Esophagus muscularis mucosa (tissue), 4 donors: ENCODE data around the gene ZNF77. TPM values are rescaled to one million over a fixed set of nuclear protein-coding genes. Genes with fewer than 3 reads are reported as not detected.
"Not testable (repeated sequence)": the region's sequence is repeated elsewhere in the genome, so short reads cannot be mapped to it uniquely, and the experiment has no call there.

Experiments
- DNase-seq: peaks from one replicate; pipeline ENCODE4 v3.0.0-alpha.2; 2017; ENCODE audit errors: extremely low spot score
- H3K27ac ChIP-seq, 4 donors: fragments of 200-600 bp; sonication (generic); replicated peaks in 1 of 4; 1 replicate in 3 of 4; 2 replicates in 1 of 4; pipeline ENCODE4 v1.5.1; 2016 to 2019; ENCODE audit warnings: mild to moderate bottlenecking in 1 of 4
- H3K27me3 ChIP-seq, 4 donors: fragments of 200-600 bp; sonication (generic); one replicate each; pipeline versions ENCODE4 v1.5.1 to v1.6.0; 2016 to 2019
- H3K36me3 ChIP-seq, 4 donors: fragments of 200-600 bp; sonication (generic); one replicate each; pipeline ENCODE4 v1.5.1; 2016 to 2019
- H3K4me1 ChIP-seq, 4 donors: fragments of 200-600 bp; sonication (generic); one replicate each; pipeline ENCODE4 v1.5.1; 2016 to 2019
- H3K4me3 ChIP-seq, 4 donors: fragments of 200-600 bp; sonication (generic); 1 replicate in 2 of 4; 2 replicates in 2 of 4; pipeline ENCODE4 v1.5.1; 2016 to 2019; ENCODE audit warnings: mild to moderate bottlenecking in 4 of 4, moderate library complexity in 1 of 4
- H3K9me3 ChIP-seq, 4 donors: fragments of 200-600 bp; sonication (generic); 1 replicate in 3 of 4; 2 replicates in 1 of 4; pipeline ENCODE4 v1.5.1; 2016 to 2019
- EP300 ChIP-seq: sonication (generic); formaldehyde crosslinking; IDR thresholded peaks from one replicate; pipeline ENCODE4 v1.6.1; 2017; ENCODE audit warnings: antibody characterized with exemption
- POLR2A ChIP-seq: fragments of 450-650 bp; IDR thresholded peaks from one replicate; pipeline ENCODE4 v1.6.1; 2017; ENCODE audit warnings: antibody characterized with exemption, moderate library complexity, mild to moderate bottlenecking, low read depth
- POLR2AphosphoS5 ChIP-seq, 2 donors: sonication (generic); formaldehyde crosslinking; IDR thresholded peaks; one replicate each; pipeline ENCODE4 v1.6.1; 2017; ENCODE audit warnings: antibody characterized with exemption in 2 of 2
- WGBS: methylation state at CpG from one replicate; pipeline ENCODE4 v1.1.5; 2018; 5-methylcytosine and 5-hydroxymethylcytosine counted together
- intact Hi-C: fragments of 100-400 bp; cut with DNase I; formaldehyde crosslinking; loops from one replicate; pipeline ENCODE4 v1.15.1; 2023
- total RNA-seq, 4 donors: library from RNA; depleted of rRNA; stranded (reverse); fragments of >200 nt; gene quantifications; one replicate each; pipeline versions ENCODE4 v1.1.0 to v1.2.1, GENCODE V29; 2016
- TF ChIP-seq, protein P1 (sequence below), 3 experiments: fragments of 200-600 bp in 2 of 3; fragments of 450-650 bp in 1 of 3; sonication (generic) in 2 of 3; IDR thresholded peaks; one replicate each; pipeline ENCODE4 v1.5.1; 2017 to 2019; ENCODE audit warnings: antibody characterized with exemption in 3 of 3, mild to moderate bottlenecking in 2 of 3, moderate library complexity in 1 of 3

ZNF77 gene
- total RNA-seq: 1 to 10 TPM; 2.5 to 4.2 (median 3.0) TPM

DNA sequence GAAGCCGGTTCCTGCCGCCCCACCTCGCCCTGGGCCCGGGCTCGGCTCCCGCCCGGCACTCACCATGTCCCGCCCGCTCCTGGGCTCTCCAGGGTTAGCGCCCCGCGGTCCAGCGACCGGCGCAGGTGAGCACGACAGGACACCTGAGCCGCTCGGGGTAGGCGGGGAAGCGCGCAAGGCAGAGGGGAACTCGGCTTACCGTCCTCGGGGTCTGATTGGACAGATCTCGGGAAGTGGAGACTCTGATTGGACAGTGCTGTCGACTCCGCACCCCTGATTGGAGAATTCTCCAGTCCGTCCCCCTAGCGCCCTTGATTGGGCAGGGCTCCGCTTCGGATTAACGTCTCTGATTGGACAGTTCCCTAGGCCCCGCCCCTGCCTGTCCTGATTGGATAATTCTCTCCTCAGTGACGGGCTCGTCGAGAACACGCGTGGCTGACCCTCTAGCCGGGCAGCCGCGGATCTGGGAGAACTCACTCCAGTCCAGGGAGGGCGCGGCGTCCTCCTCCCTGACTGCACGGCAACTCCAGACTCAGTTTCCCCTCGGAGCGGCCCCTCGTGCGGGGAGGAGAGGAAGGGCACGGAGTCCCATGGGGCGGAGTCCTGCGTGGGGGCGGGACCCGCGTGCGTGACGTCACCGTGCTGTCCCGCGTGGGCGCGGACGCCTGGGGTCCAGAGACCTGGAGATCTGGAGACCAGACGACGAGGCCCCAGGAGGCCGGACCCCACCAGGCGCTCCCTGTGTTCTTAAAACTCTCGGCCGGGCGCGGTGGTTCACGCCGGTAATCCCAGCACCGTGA lies at the start of gene ZNF77:
Gene ZNF77 (minus strand): TSS at position 197 of the 800 bp plus-strand sequence. CDS start 131 bp downstream, at position 66.
- TF ChIP-seq, protein P1, sequence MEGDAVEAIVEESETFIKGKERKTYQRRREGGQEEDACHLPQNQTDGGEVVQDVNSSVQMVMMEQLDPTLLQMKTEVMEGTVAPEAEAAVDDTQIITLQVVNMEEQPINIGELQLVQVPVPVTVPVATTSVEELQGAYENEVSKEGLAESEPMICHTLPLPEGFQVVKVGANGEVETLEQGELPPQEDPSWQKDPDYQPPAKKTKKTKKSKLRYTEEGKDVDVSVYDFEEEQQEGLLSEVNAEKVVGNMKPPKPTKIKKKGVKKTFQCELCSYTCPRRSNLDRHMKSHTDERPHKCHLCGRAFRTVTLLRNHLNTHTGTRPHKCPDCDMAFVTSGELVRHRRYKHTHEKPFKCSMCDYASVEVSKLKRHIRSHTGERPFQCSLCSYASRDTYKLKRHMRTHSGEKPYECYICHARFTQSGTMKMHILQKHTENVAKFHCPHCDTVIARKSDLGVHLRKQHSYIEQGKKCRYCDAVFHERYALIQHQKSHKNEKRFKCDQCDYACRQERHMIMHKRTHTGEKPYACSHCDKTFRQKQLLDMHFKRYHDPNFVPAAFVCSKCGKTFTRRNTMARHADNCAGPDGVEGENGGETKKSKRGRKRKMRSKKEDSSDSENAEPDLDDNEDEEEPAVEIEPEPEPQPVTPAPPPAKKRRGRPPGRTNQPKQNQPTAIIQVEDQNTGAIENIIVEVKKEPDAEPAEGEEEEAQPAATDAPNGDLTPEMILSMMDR (IDR thresholded peaks at IDR 0.05): peak in 2 of 3 experiments; percentile 21 to 36
- TF ChIP-seq POLR2A: no peak
- TF ChIP-seq POLR2AphosphoS5 (IDR thresholded peaks at IDR 0.05): peak; percentile 75 to 87
- peak; percentile 100 for DNase-seq

DNA sequence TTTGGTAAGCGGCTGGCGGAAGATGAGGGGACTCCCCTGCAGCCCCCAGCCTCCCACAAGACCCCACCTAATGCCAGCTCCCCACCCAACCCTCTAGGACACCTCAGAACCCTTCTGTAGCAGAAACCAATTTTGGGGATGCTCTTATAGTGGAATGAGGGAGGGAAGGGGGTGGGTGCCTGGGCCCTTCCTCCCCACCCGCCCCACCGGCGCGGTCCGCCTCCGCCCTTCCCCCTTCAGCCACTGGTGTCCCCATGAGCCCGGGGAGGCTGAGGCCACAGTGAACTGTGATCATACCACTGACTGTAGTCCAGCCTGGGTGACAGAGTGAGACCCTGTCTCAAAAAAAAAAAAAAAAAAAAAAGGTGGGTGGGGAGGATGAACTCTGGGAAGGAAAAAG lies 48.8 kb upstream of the ZNF77 start:
- no peaks in the 10 kb centered on the region for H3K4me1 ChIP-seq
- H3K36me3 ChIP-seq: peaks cover 2 to 15% (median 8%) of the 10 kb centered on the region in 4 donors
- no peaks in the 10 kb centered on the region for H3K27me3 ChIP-seq
- H3K4me3 ChIP-seq: no peak overlapping the region
- H3K9me3 ChIP-seq: no peaks in the 10 kb centered on the region
- H3K27ac ChIP-seq: no peak overlapping the region
- 80% methylated on average over 1 of the region's 9 CpGs for WGBS
- intact Hi-C loops: no loop called here
- no peak for TF ChIP-seq POLR2AphosphoS5 (IDR thresholded peaks at IDR 0.05)
- TF ChIP-seq, protein P1 (IDR thresholded peaks at IDR 0.05): no peak
- TF ChIP-seq EP300: no peak
- no peak for TF ChIP-seq POLR2A
- no peak for DNase-seq

More for the DNA sequence above, at the start of gene ZNF77:
- Histone ChIP-seq H3K36me3 (no peaks in the 10 kb centered on the region), H3K4me3 (peak within 1 kb of the TSS; percentile 83 to 95 (median 88)), H3K4me1 (peaks cover 25 to 35% (median 30%) of the 10 kb centered on the region in 4 donors), H3K27me3 (no peaks in the 10 kb centered on the region), H3K27ac (peak within 1 kb of the TSS; percentile 82 to 96 (median 92)), H3K9me3 (no peaks in the 10 kb centered on the region)
- 0% methylated on average over 9 of the region's 74 CpGs for WGBS
- intact Hi-C loops: loop anchor here (5.0 kb wide), 1 partner anchor 43 kb away; the partner anchor contains the start of gene ZNF57

- Histone ChIP-seq H3K36me3 (peaks cover 0 to 8% (median 5%) of the 10 kb centered on the region in 4 donors), H3K4me3 (no peak overlapping the region), H3K27me3 (no peaks in the 10 kb centered on the region), H3K4me1 (no peaks in the 10 kb centered on the region), H3K9me3 (no peaks in the 10 kb centered on the region), H3K27ac (no peak overlapping the region)
- 73% methylated on average over 14 of the region's 14 CpGs for WGBS
- TF ChIP-seq POLR2AphosphoS5 (IDR thresholded peaks at IDR 0.05) (no peak), POLR2A (no peak), EP300 (no peak)
- TF ChIP-seq, protein P1 (IDR thresholded peaks at IDR 0.05): no peak
- no peak for DNase-seq
- intact Hi-C loops: no loop called here
Observed at GRCh38 chr19:2992958-2993357, 48.2 kb upstream of the ZNF77 start.

GRCh38 chr19:2992333-2992732 lies 47.6 kb upstream of the ZNF77 start:
- H3K27me3 ChIP-seq, H3K4me1 ChIP-seq, H3K4me3 ChIP-seq, intact Hi-C loops, DNase-seq, H3K27ac ChIP-seq, H3K9me3 ChIP-seq, H3K36me3 ChIP-seq: not testable (repeated sequence)
- WGBS: 88% methylated on average over 11 of the region's 11 CpGs

DNA sequence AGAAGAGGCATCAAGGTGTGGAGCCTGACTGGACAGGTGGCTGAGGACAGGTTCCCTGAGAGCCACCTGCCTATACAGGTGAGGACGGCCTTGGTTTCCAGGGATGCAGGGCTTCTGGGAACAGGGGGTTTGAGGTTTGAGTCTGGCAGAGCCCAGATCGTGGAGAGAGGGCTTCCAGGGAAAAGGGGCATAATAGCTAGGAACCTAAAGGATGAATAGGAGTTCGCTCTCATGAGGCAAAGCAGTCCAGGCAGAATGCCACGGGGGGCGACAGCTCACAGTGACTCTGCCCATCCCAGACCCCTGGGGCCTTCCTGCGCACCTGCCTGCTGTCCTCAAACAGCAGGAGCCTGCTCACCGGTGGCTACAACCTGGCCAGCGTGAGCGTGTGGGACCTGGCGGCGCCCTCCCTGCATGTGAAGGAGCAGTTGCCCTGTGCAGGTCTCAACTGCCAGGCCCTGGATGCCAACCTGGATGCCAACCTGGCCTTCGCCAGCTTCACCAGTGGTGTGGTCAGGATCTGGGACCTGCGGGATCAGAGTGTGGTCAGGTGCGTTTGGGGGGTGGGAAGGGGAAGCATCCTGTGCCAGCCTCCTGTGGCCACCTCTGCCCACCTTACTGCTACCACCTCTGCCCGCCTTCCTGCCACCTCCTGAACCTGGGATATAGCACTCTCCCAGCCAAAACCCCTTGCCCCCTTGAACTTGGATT lies 44.6 kb upstream of the ZNF77 start:
- DNase-seq: no peak
- H3K4me3 ChIP-seq: no peak overlapping the region
- peaks cover 3 to 9% (median 4%) of the 10 kb centered on the region in 4 donors for H3K4me1 ChIP-seq
- H3K9me3 ChIP-seq: no peaks in the 10 kb centered on the region
- H3K36me3 ChIP-seq: no peaks in the 10 kb centered on the region
- intact Hi-C loops: loop anchor here (5.0 kb wide), 1 partner anchor 38 kb away; the partner anchor contains the start of gene TLE2
- H3K27ac ChIP-seq: no peak overlapping the region
- TF ChIP-seq POLR2A: no peak
- TF ChIP-seq EP300: no peak
- TF ChIP-seq POLR2AphosphoS5 (IDR thresholded peaks at IDR 0.05): no peak
- TF ChIP-seq, protein P1 (IDR thresholded peaks at IDR 0.05): no peak
- H3K27me3 ChIP-seq: no peaks in the 10 kb centered on the region
- 91% methylated on average over 14 of the region's 15 CpGs for WGBS
